Kidney epithelial cell (primary cell): ENCODE data around the gene ADAMTSL1. TPM values are rescaled to one million over a fixed set of nuclear protein-coding genes. Genes with fewer than 3 reads are reported as not detected.

ENCODE experiments used
- DNase-seq: peaks from one replicate; pipeline ENCODE4 v3.0.0-alpha.2; 2010; ENCODE audit warnings: low read depth
- H3K27me3 ChIP-seq: 2 replicates; pipeline ENCODE4 v1.6.0; 2011; ENCODE audit warnings: low read length; ENCODE audit not compliant: control insufficient read depth, insufficient read depth
- H3K36me3 ChIP-seq: 2 replicates; pipeline ENCODE4 v1.5.1; 2011; ENCODE audit warnings: low read length; ENCODE audit not compliant: control insufficient read depth, insufficient read depth
- H3K4me3 ChIP-seq: 2 replicates; pipeline ENCODE4 v1.5.1; 2011; ENCODE audit warnings: low read depth, mild to moderate bottlenecking, control low read depth, low read length
- CTCF ChIP-seq: IDR thresholded peaks from 2 replicates; pipeline ENCODE4 v1.5.1; 2011; ENCODE audit warnings: mild to moderate bottlenecking, moderate library complexity, low read length, control low read depth, inconsistent platforms; ENCODE audit not compliant: insufficient read depth, poor library complexity, severe bottlenecking
- total RNA-seq: library from RNA; depleted of rRNA; stranded (reverse); fragments of >200 nt; gene quantifications from 2 replicates; pipeline ENCODE4 v1.2.3, GENCODE V29; 2015

The ADAMTSL1 gene
- total RNA-seq, 1 donor from 2014 or later, result 0.08 TPM

- DNase-seq, result no peak
- no peak overlapping the region for H3K4me3 ChIP-seq
- H3K27me3 ChIP-seq, result no peaks in the 10 kb centered on the region
- TF ChIP-seq CTCF, result no peak
- H3K36me3 ChIP-seq, result no peaks in the 10 kb centered on the region
Measured at GRCh38 chr9:18800579-18800978, 326.6 kb downstream of the ADAMTSL1 start.

GRCh38 chr9:18805386-18805785 is 331.4 kb downstream of the ADAMTSL1 start:
- no peaks in the 10 kb centered on the region for H3K36me3 ChIP-seq
- H3K4me3 ChIP-seq, result no peak overlapping the region
- no peaks in the 10 kb centered on the region for H3K27me3 ChIP-seq
- no peak for TF ChIP-seq CTCF
- DNase-seq, result no peak

GRCh38 chr9:18806232-18807080 is 332.5 kb downstream of the ADAMTSL1 start:
- TF ChIP-seq CTCF, result no peak
- no peaks in the 10 kb centered on the region for H3K27me3 ChIP-seq
- DNase-seq, result no peak
- H3K36me3 ChIP-seq, result no peaks in the 10 kb centered on the region
- H3K4me3 ChIP-seq, result no peak overlapping the region

- no peaks in the 10 kb centered on the region for H3K36me3 ChIP-seq
- no peak for DNase-seq
- TF ChIP-seq CTCF, result no peak
- no peak overlapping the region for H3K4me3 ChIP-seq
- H3K27me3 ChIP-seq, result no peaks in the 10 kb centered on the region
Measured at GRCh38 chr9:18810581-18810980, 336.6 kb downstream of the ADAMTSL1 start.

GRCh38 chr9:18811171-18811570 is 337.2 kb downstream of the ADAMTSL1 start:
- no peak for DNase-seq
- Histone ChIP-seq H3K27me3 (no peaks in the 10 kb centered on the region), H3K36me3 (no peaks in the 10 kb centered on the region), H3K4me3 (no peak overlapping the region)
- no peak for TF ChIP-seq CTCF

GRCh38 chr9:18819418-18819817 is 345.5 kb downstream of the ADAMTSL1 start:
- Histone ChIP-seq H3K36me3 (peaks cover 1% of the 10 kb centered on the region), H3K4me3 (no peak overlapping the region), H3K27me3 (no peaks in the 10 kb centered on the region)
- DNase-seq, result no peak
- no peak for TF ChIP-seq CTCF
